HEK293 (cell line): ENCODE results near the gene RGS7.
A peak's percentile ranks its signal among the peaks of the same experiment; 100 is the strongest.

Experiments
- CTCF ChIA-PET: fragments of 350-600 bp; formaldehyde crosslinking; extraction: SDS; loops from one replicate; lab custom pipeline; 2021; ENCODE audit warnings: antibody characterized with exemption; lab: Yijun Ruan, JAX
- POLR2A ChIA-PET: fragments of 300-600 bp; formaldehyde crosslinking; extraction: SDS; loops from one replicate; lab custom pipeline; 2020; ENCODE audit warnings: antibody characterized with exemption, inconsistent platforms; lab: Yijun Ruan, JAX
- H3K27ac ChIP-seq: fragments of 200-500 bp; sonication (Bioruptor generic); 2 replicates; pipeline ENCODE4 v1.5.1; 2014; ENCODE audit warnings: low read depth, low read length, control low read depth, inconsistent platforms; ENCODE audit errors: extremely low read depth
- H3K36me3 ChIP-seq, 2 experiments: fragments of 200-500 bp in 1 of 2; sonication (Bioruptor generic) in 1 of 2; 1 replicate in 1 of 2; 2 replicates in 1 of 2; pipeline ENCODE4 v1.5.1; 2014 to 2017; ENCODE audit warnings: inconsistent platforms in 2 of 2, low read length in 2 of 2; ENCODE audit not compliant: control insufficient read depth in 2 of 2, insufficient read depth in 1 of 2
- H3K4me1 ChIP-seq: fragments of 200-500 bp; sonication (Bioruptor generic); 2 replicates; pipeline ENCODE4 v1.5.1; 2014; ENCODE audit warnings: mild to moderate bottlenecking, low read length, inconsistent platforms; ENCODE audit not compliant: control insufficient read depth, insufficient read depth
- H3K4me3 ChIP-seq: 2 replicates; pipeline ENCODE4 v1.5.1; 2011; ENCODE audit warnings: low read depth, mild to moderate bottlenecking, control low read depth, low read length, moderate library complexity
- H3K9me3 ChIP-seq: fragments of 200-500 bp; sonication (Bioruptor generic); 2 replicates; pipeline ENCODE4 v1.5.1; 2014; ENCODE audit warnings: low read depth, low read length, inconsistent platforms; ENCODE audit not compliant: control insufficient read depth, insufficient read depth
- BCL11B ChIP-seq: fragments of 450-650 bp; formaldehyde crosslinking; IDR thresholded peaks from 2 replicates; pipeline ENCODE4 v1.5.1; 2016; ENCODE audit warnings: low read depth, missing biosample characterization, missing genetic modification characterization
- GLIS2 ChIP-seq: fragments of 450-650 bp; formaldehyde crosslinking; IDR thresholded peaks from 2 replicates; pipeline ENCODE4 v1.5.1; 2016; ENCODE audit warnings: missing biosample characterization, missing genetic modification characterization
- IKZF3 ChIP-seq: fragments of 450-650 bp; IDR thresholded peaks from 2 replicates; pipeline ENCODE4 v1.5.0; 2018; ENCODE audit warnings: missing biosample characterization, mild to moderate bottlenecking, missing genetic modification characterization, moderate library complexity
- WT1 ChIP-seq: fragments of 450-650 bp; formaldehyde crosslinking; IDR thresholded peaks from 2 replicates; pipeline ENCODE4 v1.5.1; 2016; ENCODE audit warnings: missing biosample characterization, missing genetic modification characterization
- YY1 ChIP-seq: fragments of 450-650 bp; formaldehyde crosslinking; IDR thresholded peaks from 2 replicates; pipeline ENCODE4 v1.5.1; 2018; ENCODE audit warnings: missing biosample characterization, missing genetic modification characterization
- ZBTB21 ChIP-seq: fragments of 450-650 bp; formaldehyde crosslinking; IDR thresholded peaks from 2 replicates; pipeline ENCODE4 v1.5.1; 2017; ENCODE audit warnings: missing biosample characterization, missing genetic modification characterization
- ZNF112 ChIP-seq: fragments of 450-650 bp; formaldehyde crosslinking; IDR thresholded peaks from 2 replicates; pipeline ENCODE4 v1.5.0; 2017; ENCODE audit warnings: missing biosample characterization, missing genetic modification characterization
- ZNF223 ChIP-seq: fragments of 450-650 bp; formaldehyde crosslinking; IDR thresholded peaks from 2 replicates; pipeline ENCODE4 v1.5.1; 2016; ENCODE audit warnings: missing biosample characterization, missing genetic modification characterization
- ZNF274 ChIP-seq, 2 experiments: fragments of 200-500 bp in 1 of 2; fragments of 450-650 bp in 1 of 2; sonication (Bioruptor generic) in 1 of 2; formaldehyde crosslinking in 1 of 2; IDR thresholded peaks; 2 replicates each; pipeline versions ENCODE4 v1.5.1 to v1.6.1; 2014 to 2016; ENCODE audit warnings: borderline replicate concordance in 1 of 2, inconsistent platforms in 1 of 2, low read length in 1 of 2, missing biosample characterization in 1 of 2, missing genetic modification characterization in 1 of 2
- ZNF292 ChIP-seq: fragments of 450-650 bp; formaldehyde crosslinking; IDR thresholded peaks from 2 replicates; pipeline ENCODE4 v1.5.1; 2016; ENCODE audit warnings: low read depth, missing biosample characterization, missing genetic modification characterization, borderline replicate concordance
- ZNF585B ChIP-seq: fragments of 450-650 bp; formaldehyde crosslinking; IDR thresholded peaks from 2 replicates; pipeline ENCODE4 v1.5.1; 2016; ENCODE audit warnings: missing biosample characterization, missing genetic modification characterization
- ZNF600 ChIP-seq: fragments of 450-650 bp; formaldehyde crosslinking; IDR thresholded peaks from 2 replicates; pipeline ENCODE4 v1.5.1; 2016; ENCODE audit warnings: missing biosample characterization, missing genetic modification characterization
- ZNF660 ChIP-seq: fragments of 450-650 bp; IDR thresholded peaks from 2 replicates; pipeline ENCODE4 v1.5.1; 2018; ENCODE audit warnings: missing biosample characterization, mild to moderate bottlenecking, missing genetic modification characterization
- ZNF768 ChIP-seq: fragments of 450-650 bp; formaldehyde crosslinking; IDR thresholded peaks from 2 replicates; pipeline ENCODE4 v1.5.1; 2018; ENCODE audit warnings: missing biosample characterization, mild to moderate bottlenecking, missing genetic modification characterization
- ZNF792 ChIP-seq: fragments of 450-650 bp; formaldehyde crosslinking; IDR thresholded peaks from 2 replicates; pipeline ENCODE4 v1.5.1; 2016; ENCODE audit warnings: missing biosample characterization, missing genetic modification characterization
- ZXDB ChIP-seq: fragments of 450-650 bp; formaldehyde crosslinking; IDR thresholded peaks from 2 replicates; pipeline ENCODE4 v1.5.1; 2016; ENCODE audit warnings: missing biosample characterization, missing genetic modification characterization
- TF ChIP-seq, protein P1 (sequence below): fragments of 450-650 bp; formaldehyde crosslinking; IDR thresholded peaks from 2 replicates; pipeline ENCODE4 v1.5.1; 2016; ENCODE audit warnings: missing biosample characterization, missing genetic modification characterization
- TF ChIP-seq, protein P2 (sequence below): fragments of 450-650 bp; formaldehyde crosslinking; IDR thresholded peaks from 2 replicates; pipeline ENCODE4 v1.5.1; 2017; ENCODE audit warnings: missing biosample characterization, missing genetic modification characterization
- TF ChIP-seq, protein P3 (sequence below): fragments of 450-650 bp; formaldehyde crosslinking; IDR thresholded peaks from 2 replicates; pipeline ENCODE4 v1.5.1; 2016; ENCODE audit warnings: missing biosample characterization, missing genetic modification characterization
- TF ChIP-seq, protein P4 (sequence below): fragments of 450-650 bp; formaldehyde crosslinking; IDR thresholded peaks from 2 replicates; pipeline ENCODE4 v1.5.1; 2016; ENCODE audit warnings: missing biosample characterization, missing genetic modification characterization

RGS7 gene

DNA sequence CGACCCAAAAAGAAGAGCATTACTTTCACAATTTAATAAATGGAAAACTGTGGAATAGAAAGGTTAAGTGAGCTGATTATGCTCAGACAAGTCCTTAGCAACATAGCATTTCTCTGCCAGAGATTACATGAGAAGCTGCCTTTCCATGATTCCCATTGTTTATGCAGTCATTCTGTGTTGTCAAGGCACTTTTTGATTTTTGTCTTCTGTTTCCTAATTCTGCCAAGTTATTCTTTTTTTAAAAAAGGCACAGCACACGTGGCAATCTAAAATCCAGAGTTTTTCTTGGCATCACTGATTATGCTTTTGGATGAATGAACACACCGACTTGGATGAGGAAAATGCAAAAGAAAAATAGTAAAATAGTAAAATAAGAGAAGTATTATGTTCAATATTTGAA lies 185.0 kb downstream of the RGS7 start:
- Histone ChIP-seq H3K27ac (no peak overlapping the region), H3K4me3 (no peak overlapping the region)
- ChIA-PET POLR2A (no interaction called here), CTCF (interaction anchor here (0.8 kb wide), 1 partner anchor 45 kb away, joined by 3 read pairs; no protein-coding TSS in a partner anchor)
- TF ChIP-seq, protein P1, sequence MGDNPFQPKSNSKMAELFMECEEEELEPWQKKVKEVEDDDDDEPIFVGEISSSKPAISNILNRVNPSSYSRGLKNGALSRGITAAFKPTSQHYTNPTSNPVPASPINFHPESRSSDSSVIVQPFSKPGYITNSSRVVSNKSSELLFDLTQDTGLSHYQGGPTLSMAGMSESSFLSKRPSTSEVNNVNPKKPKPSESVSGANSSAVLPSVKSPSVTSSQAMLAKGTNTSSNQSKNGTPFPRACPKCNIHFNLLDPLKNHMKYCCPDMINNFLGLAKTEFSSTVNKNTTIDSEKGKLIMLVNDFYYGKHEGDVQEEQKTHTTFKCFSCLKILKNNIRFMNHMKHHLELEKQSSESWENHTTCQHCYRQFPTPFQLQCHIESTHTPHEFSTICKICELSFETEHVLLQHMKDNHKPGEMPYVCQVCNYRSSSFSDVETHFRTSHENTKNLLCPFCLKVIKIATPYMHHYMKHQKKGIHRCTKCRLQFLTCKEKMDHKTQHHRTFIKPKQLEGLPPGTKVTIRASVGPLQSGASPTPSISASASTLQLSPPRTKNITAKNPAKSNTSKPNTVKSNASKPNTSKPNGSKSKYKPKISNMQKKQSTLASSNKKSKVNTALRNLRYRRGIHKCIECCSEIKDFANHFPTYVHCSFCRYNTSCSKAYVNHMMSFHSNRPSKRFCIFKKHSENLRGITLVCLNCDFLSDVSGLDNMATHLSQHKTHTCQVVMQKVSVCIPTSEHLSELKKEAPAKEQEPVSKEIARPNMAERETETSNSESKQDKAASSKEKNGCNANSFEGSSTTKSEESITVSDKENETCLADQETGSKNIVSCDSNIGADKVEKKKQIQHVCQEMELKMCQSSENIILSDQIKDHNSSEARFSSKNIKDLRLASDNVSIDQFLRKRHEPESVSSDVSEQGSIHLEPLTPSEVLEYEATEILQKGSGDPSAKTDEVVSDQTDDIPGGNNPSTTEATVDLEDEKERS, result no peak
- no peak for TF ChIP-seq ZNF600 (tag by site-specific recombination)
- no peak for TF ChIP-seq ZXDB (tag by site-specific recombination)
- TF ChIP-seq ZNF223 (tag by site-specific recombination), result no peak
- no peak for TF ChIP-seq ZNF112 (tag by site-specific recombination)
- no peak for TF ChIP-seq BCL11B (tag by site-specific recombination)
- no peak for TF ChIP-seq IKZF3
- no peak for TF ChIP-seq ZNF274 (IDR thresholded peaks at IDR 0.05; ENCODE audit: low read length)
- TF ChIP-seq ZNF274 (tag by site-specific recombination; IDR thresholded peaks at IDR 0.05; ENCODE audit: borderline replicate concordance), result no peak
- no peak for TF ChIP-seq WT1
- TF ChIP-seq GLIS2 (tag by site-specific recombination), result no peak
- TF ChIP-seq, protein P2, sequence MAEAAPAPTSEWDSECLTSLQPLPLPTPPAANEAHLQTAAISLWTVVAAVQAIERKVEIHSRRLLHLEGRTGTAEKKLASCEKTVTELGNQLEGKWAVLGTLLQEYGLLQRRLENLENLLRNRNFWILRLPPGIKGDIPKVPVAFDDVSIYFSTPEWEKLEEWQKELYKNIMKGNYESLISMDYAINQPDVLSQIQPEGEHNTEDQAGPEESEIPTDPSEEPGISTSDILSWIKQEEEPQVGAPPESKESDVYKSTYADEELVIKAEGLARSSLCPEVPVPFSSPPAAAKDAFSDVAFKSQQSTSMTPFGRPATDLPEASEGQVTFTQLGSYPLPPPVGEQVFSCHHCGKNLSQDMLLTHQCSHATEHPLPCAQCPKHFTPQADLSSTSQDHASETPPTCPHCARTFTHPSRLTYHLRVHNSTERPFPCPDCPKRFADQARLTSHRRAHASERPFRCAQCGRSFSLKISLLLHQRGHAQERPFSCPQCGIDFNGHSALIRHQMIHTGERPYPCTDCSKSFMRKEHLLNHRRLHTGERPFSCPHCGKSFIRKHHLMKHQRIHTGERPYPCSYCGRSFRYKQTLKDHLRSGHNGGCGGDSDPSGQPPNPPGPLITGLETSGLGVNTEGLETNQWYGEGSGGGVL (tag by site-specific recombination), result no peak
- TF ChIP-seq ZNF292 (tag by site-specific recombination), result no peak
- no peak for TF ChIP-seq ZNF768 (tag by site-specific recombination)
- no peak for TF ChIP-seq ZBTB21 (tag by site-specific recombination)
- TF ChIP-seq ZNF660 (tag by site-specific recombination), result no peak
- TF ChIP-seq, protein P3, sequence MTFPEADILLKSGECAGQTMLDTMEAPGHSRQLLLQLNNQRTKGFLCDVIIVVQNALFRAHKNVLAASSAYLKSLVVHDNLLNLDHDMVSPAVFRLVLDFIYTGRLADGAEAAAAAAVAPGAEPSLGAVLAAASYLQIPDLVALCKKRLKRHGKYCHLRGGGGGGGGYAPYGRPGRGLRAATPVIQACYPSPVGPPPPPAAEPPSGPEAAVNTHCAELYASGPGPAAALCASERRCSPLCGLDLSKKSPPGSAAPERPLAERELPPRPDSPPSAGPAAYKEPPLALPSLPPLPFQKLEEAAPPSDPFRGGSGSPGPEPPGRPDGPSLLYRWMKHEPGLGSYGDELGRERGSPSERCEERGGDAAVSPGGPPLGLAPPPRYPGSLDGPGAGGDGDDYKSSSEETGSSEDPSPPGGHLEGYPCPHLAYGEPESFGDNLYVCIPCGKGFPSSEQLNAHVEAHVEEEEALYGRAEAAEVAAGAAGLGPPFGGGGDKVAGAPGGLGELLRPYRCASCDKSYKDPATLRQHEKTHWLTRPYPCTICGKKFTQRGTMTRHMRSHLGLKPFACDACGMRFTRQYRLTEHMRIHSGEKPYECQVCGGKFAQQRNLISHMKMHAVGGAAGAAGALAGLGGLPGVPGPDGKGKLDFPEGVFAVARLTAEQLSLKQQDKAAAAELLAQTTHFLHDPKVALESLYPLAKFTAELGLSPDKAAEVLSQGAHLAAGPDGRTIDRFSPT (tag by site-specific recombination), result no peak
- no peak for TF ChIP-seq ZNF585B (tag by site-specific recombination)
- TF ChIP-seq ZNF792 (tag by site-specific recombination), result no peak
- TF ChIP-seq, all 188 proteins: peak for 0
- H3K9me3 ChIP-seq, result no peaks in the 10 kb centered on the region
- no peaks in the 10 kb centered on the region for H3K4me1 ChIP-seq
- no peaks in the 10 kb centered on the region for H3K36me3 ChIP-seq

DNA sequence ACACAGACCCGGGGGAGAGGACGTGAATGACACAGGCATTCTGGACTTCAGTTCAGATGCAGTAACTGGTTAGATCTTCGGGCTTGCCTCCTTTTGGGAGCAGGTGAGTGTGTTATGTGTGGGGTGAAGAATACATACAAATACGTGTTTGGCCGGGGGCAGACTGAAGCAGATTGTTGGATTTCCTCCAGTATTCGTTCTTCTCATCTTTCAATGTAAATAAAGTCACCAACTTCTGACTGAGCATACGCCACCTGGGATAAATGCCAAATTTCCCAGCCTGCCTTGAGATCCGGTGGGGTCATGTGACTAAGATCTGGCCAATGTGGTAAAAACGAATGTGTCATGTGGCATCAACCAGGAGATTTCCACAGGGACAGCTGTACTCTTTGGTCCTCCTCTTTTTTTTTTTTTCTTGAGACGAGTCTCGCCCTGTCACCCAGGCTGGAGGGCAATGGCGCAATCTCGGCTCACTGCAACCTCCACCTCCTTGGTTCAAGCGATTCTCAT lies 189.8 kb downstream of the RGS7 start:
- Histone ChIP-seq H3K9me3 (no peaks in the 10 kb centered on the region), H3K4me1 (no peaks in the 10 kb centered on the region), H3K36me3 (no peaks in the 10 kb centered on the region), H3K27ac (no peak overlapping the region), H3K4me3 (no peak overlapping the region)
- TF ChIP-seq, protein P4, sequence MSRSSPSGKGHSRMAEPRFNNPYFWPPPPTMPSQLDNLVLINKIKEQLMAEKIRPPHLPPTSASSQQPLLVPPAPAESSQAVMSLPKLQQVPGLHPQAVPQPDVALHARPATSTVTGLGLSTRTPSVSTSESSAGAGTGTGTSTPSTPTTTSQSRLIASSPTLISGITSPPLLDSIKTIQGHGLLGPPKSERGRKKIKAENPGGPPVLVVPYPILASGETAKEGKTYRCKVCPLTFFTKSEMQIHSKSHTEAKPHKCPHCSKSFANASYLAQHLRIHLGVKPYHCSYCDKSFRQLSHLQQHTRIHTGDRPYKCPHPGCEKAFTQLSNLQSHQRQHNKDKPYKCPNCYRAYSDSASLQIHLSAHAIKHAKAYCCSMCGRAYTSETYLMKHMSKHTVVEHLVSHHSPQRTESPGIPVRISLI (tag by site-specific recombination), result peak; percentile 21; the same call in 1 of the 2 replicates
- TF ChIP-seq YY1 (tag by site-specific recombination), result no peak
- ChIA-PET CTCF (no interaction called here), POLR2A (no interaction called here)
